Spleen (tissue), 7 donors: Measurements from ENCODE around the gene TRMT61A.

ENCODE experiments used
- CTCF ChIP-seq, 11 experiments: fragments of 200-600 bp in 7 of 11; fragments of 450-650 bp in 4 of 11; sonication (generic) in 4 of 11; IDR thresholded peaks in 8 of 11; conservative IDR thresholded peaks in 3 of 11; 1 replicate in 7 of 11; 2 replicates in 4 of 11; pipeline versions ENCODE4 v1.4.0 to v1.8.0; 2016 to 2021; ENCODE audit warnings: antibody characterized with exemption in 11 of 11, inconsistent platforms in 4 of 11, mild to moderate bottlenecking in 1 of 11
- POLR2A ChIP-seq, 3 donors: fragments of 450-650 bp; IDR thresholded peaks; one replicate each; pipeline ENCODE4 v1.5.1; 2017; ENCODE audit warnings: antibody characterized with exemption in 3 of 3, mild to moderate bottlenecking in 1 of 3
- POLR2AphosphoS5 ChIP-seq, 3 donors: sonication (generic); formaldehyde crosslinking; IDR thresholded peaks; one replicate each; pipeline ENCODE4 v1.5.1; 2017; ENCODE audit warnings: antibody characterized with exemption in 3 of 3
- donor health status: DM: no; HTN: no; CAD: no; lungs with moderate emphysema.
- donor health status: DM: no; HTN: no; CAD: no.
- donor health status: DM: no; HTN: no; CAD: no.

DNA sequence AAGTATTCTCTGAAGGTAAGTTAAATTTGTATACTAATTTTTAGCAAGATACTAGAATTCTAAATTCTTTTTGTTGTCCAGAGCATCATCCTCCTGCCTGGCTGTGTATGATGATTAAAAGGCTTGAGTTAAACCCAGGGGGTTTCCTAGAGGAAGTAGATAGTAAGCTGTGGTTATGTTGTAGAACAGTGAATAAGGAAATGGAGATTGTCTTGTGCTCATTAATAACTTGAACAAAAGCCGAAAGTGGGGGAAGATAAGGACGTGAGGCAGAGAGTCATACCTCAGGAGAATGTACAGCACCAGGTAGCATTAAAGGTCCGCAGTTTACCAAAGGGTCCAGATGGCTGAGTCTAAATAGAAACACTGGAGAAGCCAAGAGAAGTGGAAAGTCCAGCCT is 48.4 kb upstream of the TRMT61A start:
- no peak for TF ChIP-seq POLR2AphosphoS5 (IDR thresholded peaks at IDR 0.05)
- TF ChIP-seq CTCF (IDR thresholded peaks at IDR 0.05 in 8 of 11, conservative IDR thresholded peaks at IDR 0.05 in 3 of 11), result no peak
- no peak for TF ChIP-seq POLR2A (IDR thresholded peaks at IDR 0.05)
